ENCODE results near the gene ISG20L2.
"Not testable (repeated sequence)": the region's sequence is repeated elsewhere in the genome, so short reads cannot be mapped to it uniquely, and the experiment has no call there.

The ISG20L2 gene, protein sequence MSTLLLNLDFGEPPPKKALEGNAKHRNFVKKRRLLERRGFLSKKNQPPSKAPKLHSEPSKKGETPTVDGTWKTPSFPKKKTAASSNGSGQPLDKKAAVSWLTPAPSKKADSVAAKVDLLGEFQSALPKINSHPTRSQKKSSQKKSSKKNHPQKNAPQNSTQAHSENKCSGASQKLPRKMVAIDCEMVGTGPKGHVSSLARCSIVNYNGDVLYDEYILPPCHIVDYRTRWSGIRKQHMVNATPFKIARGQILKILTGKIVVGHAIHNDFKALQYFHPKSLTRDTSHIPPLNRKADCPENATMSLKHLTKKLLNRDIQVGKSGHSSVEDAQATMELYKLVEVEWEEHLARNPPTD

DNA sequence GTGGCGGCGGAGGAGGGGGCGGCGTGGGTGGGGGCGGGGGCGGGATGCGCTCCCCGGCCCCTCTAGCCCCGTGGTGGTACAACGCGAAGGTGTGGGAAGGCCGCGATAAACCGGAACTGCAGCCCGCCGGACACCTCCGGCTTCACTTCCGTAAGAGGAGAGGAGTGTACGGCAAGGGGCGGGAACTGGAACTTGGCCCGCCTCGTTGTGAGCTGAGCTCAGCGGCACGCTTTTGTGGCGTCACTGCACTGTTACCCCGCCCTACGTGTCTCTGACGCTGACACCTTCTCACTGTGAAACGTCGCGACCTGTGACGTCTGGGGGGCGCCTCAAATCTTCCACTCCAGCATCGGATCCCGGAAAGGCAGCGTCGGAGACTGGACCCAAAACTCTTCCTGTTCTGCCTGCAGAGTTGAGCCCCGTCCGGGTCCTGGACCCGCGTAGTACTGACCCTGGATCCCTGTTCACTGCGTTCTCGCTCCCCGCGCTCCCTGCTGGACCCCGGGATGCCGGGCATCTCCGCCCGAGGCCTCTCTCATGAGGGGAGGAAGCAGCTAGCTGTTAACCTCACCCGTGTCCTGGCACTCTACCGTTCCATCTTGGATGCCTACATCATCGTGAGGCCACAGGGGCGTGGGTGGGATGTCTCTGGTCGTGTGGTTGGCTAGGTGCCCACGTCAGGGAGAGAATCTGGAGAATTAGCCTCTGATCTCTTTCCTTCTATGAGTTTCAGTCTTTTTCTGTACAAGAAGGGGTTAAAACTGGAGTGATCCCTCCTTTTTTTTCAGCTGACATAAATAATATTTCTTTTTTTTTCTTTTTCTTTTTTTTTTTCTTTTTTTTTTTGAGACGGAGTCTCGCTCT is at the start of gene ISG20L2:
Gene ISG20L2, minus strand, starts transcription at position 168 of the 864 bp plus-strand sequence. CDS start 1,114 bp downstream, outside the sequence.
- H3K27ac Mint-ChIP-seq = no peak within 1 kb of the TSS
- H3K27me3 Mint-ChIP-seq = no peaks in the 10 kb centered on the region
- H3K4me1 Mint-ChIP-seq (ENCODE audit: low read depth) = peaks cover 30% of the 10 kb centered on the region
- H3K4me3 Mint-ChIP-seq = no peak within 1 kb of the TSS
- no peaks in the 10 kb centered on the region for H3K9me3 Mint-ChIP-seq
- H3K36me3 Mint-ChIP-seq (ENCODE audit: low read depth) = peaks cover 25% of the 10 kb centered on the region

DNA sequence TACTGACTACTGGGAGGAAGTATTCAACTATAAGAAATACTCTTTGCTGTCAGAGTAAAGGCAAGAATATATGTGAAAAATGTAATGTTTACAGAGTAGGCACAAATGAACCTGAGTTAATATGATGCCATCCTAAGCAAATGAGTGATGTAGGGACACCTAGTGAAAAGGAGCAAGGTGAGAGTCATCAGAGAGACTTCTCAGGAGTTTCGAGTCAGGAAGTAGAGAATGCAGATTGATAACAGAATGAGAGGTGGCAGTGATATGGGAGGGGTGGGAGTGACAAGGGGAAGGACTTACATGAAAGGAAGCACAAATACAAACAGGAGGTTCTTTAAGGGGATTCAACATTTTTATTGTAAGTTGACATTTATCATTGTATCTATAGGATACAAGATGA is 49.0 kb upstream of the ISG20L2 start:
- Mint-ChIP-seq H3K4me1 (ENCODE audit: low read depth) (peaks cover 55% of the 10 kb centered on the region), H3K4me3 (no peak overlapping the region), H3K27ac (peak overlapping the region; percentile 7), H3K36me3 (ENCODE audit: low read depth) (peaks cover 47% of the 10 kb centered on the region), H3K9me3 (no peaks in the 10 kb centered on the region), H3K27me3 (no peaks in the 10 kb centered on the region)

DNA sequence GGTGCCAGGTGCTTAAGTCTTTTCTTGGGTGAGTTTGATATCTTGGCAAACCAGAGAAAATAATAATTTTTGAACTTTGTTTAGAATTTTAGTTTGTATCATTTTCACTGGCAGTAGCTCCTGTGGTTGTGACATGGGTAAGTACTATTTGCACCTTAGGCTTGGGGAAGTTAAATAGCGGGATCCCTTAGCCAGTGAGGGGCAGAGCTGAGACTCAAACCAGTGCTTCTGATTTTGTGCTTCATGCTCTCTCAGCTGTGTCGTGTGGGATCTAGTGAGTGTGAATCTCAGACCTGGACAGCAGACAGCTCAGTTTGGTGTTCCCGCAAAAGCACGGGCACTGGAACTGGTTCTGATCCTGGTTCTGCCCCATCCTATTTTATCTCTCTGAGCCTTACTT is 48.4 kb upstream of the ISG20L2 start:
- Mint-ChIP-seq H3K27ac (no peak overlapping the region), H3K4me1 (ENCODE audit: low read depth) (peaks cover 61% of the 10 kb centered on the region), H3K9me3 (no peaks in the 10 kb centered on the region), H3K4me3 (no peak overlapping the region), H3K27me3 (no peaks in the 10 kb centered on the region), H3K36me3 (ENCODE audit: low read depth) (peaks cover 47% of the 10 kb centered on the region)

DNA sequence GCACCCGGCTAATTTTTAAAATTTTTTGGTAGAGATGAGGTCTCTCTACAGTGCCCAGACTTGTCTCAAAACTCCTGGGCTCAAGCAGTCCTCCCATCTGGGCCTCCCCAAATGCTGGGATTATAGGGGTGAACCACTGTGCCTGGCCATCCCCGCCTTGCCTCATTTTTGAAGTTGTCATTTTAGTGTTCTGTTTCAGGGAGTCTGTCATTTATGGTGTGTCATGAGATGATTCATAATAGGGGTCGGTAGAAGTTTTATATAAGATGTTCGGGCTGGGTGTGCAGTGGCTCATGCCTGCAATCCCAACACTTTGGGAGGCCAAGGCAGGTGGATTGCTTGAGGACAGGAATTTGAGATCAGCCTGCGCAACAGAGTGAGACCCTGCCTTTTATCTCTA is 47.2 kb upstream of the ISG20L2 start:
- no peaks in the 10 kb centered on the region for H3K9me3 Mint-ChIP-seq
- H3K27ac Mint-ChIP-seq = peak overlapping the region; percentile 43
- H3K36me3 Mint-ChIP-seq (ENCODE audit: low read depth) = peaks cover 43% of the 10 kb centered on the region
- H3K4me1 Mint-ChIP-seq (ENCODE audit: low read depth) = peaks cover 58% of the 10 kb centered on the region
- H3K27me3 Mint-ChIP-seq = no peaks in the 10 kb centered on the region
- no peak overlapping the region for H3K4me3 Mint-ChIP-seq

DNA sequence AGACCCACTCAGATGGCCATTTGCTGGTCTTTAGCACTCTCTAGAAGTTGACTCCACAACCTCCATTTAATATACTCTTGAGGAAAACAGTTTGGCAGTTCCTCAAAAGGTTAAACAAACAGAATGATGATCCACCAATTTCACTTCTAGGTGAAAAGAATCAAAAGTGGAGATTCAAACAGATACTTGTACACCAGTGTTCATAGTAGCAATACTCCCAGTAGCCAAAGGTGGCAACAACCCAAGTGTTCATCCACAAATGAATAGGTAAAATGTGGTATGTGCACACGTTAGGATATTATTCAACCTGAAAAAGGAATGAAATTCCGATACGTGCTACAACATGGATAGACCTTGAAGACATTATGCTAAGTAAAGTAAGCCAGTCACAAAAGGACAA is 45.0 kb upstream of the ISG20L2 start:
- H3K27me3 Mint-ChIP-seq = no peaks in the 10 kb centered on the region
- peaks cover 60% of the 10 kb centered on the region for H3K36me3 Mint-ChIP-seq (ENCODE audit: low read depth)
- H3K27ac Mint-ChIP-seq = peak overlapping the region; percentile 24
- no peak overlapping the region for H3K4me3 Mint-ChIP-seq
- H3K9me3 Mint-ChIP-seq = no peaks in the 10 kb centered on the region
- H3K4me1 Mint-ChIP-seq (ENCODE audit: low read depth) = peaks cover 79% of the 10 kb centered on the region

DNA sequence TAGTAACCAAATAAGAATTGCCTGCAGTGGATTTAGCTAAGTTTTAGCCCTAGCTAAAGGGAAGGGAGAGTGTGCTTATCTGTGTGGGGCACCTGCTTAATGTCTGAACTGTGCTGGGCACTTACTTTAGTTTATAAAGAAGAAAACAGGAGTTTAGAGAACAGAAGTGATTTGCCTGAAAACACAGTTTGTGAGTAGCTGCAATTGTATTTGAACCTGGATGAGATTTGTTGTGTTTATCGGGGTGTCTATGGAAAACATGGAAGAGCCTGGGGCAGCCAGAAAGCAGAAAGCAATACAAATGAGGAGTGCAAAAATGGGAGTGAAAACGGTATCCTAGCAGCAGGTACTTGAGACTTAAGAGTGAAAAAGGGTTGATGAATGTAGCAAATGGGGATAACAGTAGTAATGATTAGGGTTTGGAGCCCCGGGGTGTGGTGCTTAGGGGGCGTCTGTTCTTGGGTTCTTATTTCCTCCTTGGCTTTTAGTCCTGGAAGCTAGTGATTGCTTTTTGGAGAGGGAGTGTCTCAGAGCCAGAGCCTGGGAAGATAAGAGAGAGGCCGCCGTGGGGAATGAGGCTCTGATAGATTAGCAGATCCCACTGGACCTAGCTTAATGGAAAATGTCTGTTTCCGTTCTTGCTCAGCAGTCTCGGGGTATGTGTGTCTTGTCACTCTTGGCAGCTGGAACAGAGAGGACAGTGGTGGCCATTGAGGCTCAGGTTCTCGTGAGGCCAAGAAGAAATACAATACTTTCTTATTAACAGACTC is 44.3 kb upstream of the ISG20L2 start:
- no peak overlapping the region for H3K27ac Mint-ChIP-seq
- peaks cover 79% of the 10 kb centered on the region for H3K4me1 Mint-ChIP-seq (ENCODE audit: low read depth)
- H3K9me3 Mint-ChIP-seq = no peaks in the 10 kb centered on the region
- H3K27me3 Mint-ChIP-seq = no peaks in the 10 kb centered on the region
- H3K4me3 Mint-ChIP-seq = no peak overlapping the region
- H3K36me3 Mint-ChIP-seq (ENCODE audit: low read depth) = peaks cover 62% of the 10 kb centered on the region

DNA sequence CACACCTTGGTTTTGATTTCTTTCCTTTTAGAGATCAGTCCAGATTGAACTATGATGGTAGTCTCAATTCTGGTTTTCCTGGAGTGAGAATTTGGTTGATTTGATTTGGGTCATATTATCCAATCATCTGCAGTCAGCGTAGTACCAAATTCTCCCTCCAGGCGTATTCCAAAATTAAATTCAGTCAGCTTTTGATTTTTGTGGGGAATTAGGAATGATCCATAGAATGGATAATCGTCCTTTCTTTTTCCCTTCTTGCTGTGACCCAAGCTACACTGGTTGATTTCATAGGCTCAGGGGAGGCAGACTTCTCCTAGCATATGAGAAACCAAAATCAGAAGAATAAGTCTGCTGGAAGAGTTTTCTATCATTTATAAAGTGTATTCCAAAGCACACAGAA is 43.7 kb upstream of the ISG20L2 start:
- H3K4me3 Mint-ChIP-seq = no peak overlapping the region
- peaks cover 72% of the 10 kb centered on the region for H3K4me1 Mint-ChIP-seq (ENCODE audit: low read depth)
- peaks cover 62% of the 10 kb centered on the region for H3K36me3 Mint-ChIP-seq (ENCODE audit: low read depth)
- no peaks in the 10 kb centered on the region for H3K9me3 Mint-ChIP-seq
- no peaks in the 10 kb centered on the region for H3K27me3 Mint-ChIP-seq
- peak overlapping the region; percentile 26 for H3K27ac Mint-ChIP-seq

DNA sequence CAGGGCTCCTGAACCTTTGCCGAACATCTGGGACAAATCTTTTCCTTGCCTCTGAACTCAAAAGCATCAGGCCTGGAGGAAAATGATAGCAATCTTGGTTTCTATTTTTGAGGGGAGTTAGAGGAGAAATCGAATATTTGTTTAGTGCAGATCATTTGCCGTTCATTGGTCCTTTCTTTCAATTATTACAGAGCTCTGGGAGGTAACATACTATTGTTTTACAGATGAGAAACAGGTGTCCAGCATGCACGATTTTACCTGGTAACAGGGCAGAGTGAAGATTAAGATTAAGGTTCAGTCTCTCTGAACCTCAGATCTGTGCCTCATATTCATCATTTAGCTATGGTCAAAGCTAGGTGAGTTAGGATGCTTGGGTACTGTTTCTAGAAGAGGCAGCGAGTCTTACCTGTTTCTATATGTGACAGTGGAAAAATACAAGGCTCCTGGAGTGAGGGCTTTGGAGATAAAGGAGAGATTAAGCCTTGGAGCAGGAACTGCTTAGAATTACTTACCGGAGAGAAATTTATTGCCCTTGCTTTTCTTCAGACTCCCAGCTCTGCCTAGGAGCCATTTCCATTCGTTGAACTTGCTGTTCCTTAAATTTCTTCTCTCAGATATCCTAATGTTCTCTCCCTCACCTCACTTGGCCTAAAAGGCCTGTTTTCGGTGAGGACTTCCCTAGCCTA is 40.2 kb upstream of the ISG20L2 start:
- no peaks in the 10 kb centered on the region for H3K27me3 Mint-ChIP-seq
- peaks cover 49% of the 10 kb centered on the region for H3K36me3 Mint-ChIP-seq (ENCODE audit: low read depth)
- H3K4me1 Mint-ChIP-seq (ENCODE audit: low read depth) = peaks cover 58% of the 10 kb centered on the region
- no peaks in the 10 kb centered on the region for H3K9me3 Mint-ChIP-seq
- H3K27ac Mint-ChIP-seq = no peak overlapping the region
- H3K4me3 Mint-ChIP-seq = no peak overlapping the region

DNA sequence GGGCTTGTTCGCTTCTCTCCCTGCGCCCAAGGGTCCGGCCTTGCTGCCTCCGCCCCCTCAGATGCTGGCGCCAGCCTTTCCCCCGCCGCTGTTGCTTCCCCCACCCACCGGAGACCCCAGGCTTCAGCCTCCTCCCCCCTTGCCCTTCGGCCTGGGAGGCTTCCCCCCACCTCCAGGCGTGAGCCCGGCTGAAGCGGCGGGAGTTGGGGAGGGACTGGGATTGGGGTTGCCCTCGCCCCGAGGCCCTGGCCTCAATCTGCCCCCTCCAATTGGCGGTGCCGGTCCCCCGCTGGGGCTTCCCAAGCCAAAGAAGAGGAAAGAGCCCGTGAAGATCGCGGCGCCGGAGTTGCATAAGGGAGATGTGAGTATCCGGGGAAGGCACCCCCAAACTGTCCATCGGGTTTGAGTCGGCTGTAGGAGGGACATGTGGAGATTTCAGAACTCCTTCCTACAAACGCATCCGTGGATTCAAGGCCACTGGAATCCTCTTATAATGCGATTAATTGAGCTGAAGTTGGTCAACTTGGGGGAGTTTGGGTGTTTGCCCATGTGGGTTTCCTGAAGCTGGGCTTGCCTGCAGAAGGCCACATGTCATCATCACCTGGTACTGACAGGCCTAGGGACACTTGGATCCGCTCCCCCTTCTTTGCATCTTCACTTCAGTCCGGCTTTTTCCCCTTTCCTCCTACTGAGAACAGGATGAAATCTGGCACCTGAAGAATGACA is 39.5 kb upstream of the ISG20L2 start:
- peaks cover 42% of the 10 kb centered on the region for H3K36me3 Mint-ChIP-seq (ENCODE audit: low read depth)
- no peaks in the 10 kb centered on the region for H3K9me3 Mint-ChIP-seq
- peaks cover 51% of the 10 kb centered on the region for H3K4me1 Mint-ChIP-seq (ENCODE audit: low read depth)
- H3K4me3 Mint-ChIP-seq = no peak overlapping the region
- no peaks in the 10 kb centered on the region for H3K27me3 Mint-ChIP-seq
- no peak overlapping the region for H3K27ac Mint-ChIP-seq

DNA sequence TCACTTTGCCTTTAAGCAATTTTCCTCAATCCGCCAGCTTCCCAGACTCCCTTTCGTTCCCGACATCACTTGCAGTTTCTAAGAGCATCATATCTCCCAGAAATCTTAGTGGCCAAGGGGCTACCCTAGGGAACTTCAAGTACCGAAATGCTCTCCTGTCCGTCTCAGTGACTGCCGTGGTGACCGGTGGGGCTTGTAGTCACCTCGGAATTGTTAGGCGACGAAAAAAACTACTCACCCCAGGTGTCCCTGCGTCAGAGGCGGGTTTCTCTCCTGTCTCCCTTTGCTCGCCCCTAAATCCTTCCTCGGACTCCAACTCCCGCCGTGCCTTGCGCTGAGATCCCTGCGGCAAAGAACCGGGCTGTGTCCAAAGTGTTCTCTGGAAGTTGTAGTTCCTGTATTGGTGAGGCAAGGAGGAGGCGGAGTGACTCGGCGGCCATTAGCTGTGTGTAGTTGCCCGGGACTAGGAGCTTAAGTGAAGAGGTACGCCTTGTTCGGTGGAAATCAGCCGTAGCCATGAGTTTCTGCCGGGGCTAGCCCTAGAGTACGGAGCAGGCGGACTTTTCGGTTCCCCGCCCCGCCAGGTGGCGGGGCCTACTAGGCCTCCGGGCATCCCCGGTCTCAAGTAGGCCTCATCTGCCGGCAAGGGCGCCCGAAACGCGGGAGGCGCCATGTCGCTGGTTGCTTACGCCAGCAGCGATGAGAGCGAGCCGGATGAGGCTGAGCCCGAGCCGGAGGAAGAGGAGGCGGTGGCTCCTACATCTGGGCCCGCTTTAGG is 38.7 kb upstream of the ISG20L2 start, which contains the start of gene PRCC:
Gene PRCC, plus strand, starts transcription at position 435 of the 778 bp plus-strand sequence. Its CDS starts 237 bp downstream, at position 672.
- Mint-ChIP-seq H3K4me1 (ENCODE audit: low read depth) (peaks cover 44% of the 10 kb centered on the region), H3K4me3 (no peak within 1 kb of the TSS), H3K36me3 (ENCODE audit: low read depth) (peaks cover 35% of the 10 kb centered on the region), H3K9me3 (no peaks in the 10 kb centered on the region), H3K27me3 (no peaks in the 10 kb centered on the region), H3K27ac (no peak within 1 kb of the TSS)

DNA sequence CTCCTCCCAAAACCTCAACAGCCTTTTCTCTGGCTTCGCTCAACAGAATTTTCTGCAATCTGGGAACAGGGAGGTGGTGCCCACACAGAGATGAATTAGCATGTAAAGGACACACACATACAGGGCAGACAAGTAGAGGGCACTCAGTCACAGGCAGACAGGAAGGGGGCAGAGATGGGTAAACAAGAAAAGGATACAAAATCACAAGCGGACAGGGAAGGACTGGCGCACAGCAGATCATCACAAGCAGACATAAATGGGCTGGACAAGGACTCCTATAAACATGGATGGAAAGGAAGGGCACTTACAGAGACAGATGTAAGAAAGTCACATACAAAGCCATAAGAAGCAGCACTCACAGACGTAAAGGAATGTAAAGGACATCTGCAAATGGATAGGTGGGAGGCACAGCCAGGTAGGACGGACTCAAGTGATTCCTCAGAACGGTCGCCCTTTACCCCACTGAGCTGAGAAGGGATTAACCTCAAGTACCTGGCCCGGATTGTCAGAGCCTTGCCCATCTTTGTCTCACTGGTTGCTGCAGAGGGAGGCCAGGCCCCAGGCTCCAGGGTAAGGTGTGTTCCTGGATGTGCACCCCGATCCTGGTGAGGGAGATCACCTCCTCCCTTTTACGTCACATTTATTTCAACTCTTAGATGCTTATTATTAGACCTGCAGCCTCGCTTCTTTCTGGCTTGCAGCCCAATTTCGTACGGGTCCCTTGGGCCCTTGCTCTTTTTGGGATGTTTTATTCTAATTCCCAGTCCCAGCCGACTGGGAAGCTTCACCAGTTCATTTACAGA is 37.9 kb upstream of the ISG20L2 start:
- no peaks in the 10 kb centered on the region for H3K9me3 Mint-ChIP-seq
- peaks cover 30% of the 10 kb centered on the region for H3K36me3 Mint-ChIP-seq (ENCODE audit: low read depth)
- H3K27ac Mint-ChIP-seq = no peak overlapping the region
- no peak overlapping the region for H3K4me3 Mint-ChIP-seq
- H3K27me3 Mint-ChIP-seq = no peaks in the 10 kb centered on the region
- H3K4me1 Mint-ChIP-seq (ENCODE audit: low read depth) = peaks cover 39% of the 10 kb centered on the region

DNA sequence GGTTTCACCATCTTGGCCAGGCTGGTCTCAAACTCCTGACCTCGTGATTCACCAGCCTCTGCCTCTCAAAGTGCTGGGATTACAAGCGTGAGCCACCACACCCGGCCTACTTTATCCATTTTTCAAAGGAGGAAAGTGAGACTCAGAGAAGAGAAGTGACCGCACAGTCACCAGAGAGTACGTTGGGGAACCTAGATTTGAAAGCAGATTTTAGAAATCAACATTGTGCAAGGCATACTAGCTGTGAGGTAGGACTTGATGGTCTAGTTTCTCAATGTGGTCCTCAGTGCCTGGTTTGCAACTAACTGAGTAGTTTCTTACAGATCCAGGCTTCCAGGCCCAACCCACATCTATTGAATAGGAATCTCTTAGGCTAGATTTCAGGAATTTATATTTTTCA is 37.1 kb upstream of the ISG20L2 start:
- H3K4me1 Mint-ChIP-seq (ENCODE audit: low read depth) = peaks cover 31% of the 10 kb centered on the region
- H3K4me3 Mint-ChIP-seq = no peak overlapping the region
- H3K27me3 Mint-ChIP-seq = no peaks in the 10 kb centered on the region
- H3K27ac Mint-ChIP-seq = no peak overlapping the region
- no peaks in the 10 kb centered on the region for H3K9me3 Mint-ChIP-seq
- peaks cover 22% of the 10 kb centered on the region for H3K36me3 Mint-ChIP-seq (ENCODE audit: low read depth)

DNA sequence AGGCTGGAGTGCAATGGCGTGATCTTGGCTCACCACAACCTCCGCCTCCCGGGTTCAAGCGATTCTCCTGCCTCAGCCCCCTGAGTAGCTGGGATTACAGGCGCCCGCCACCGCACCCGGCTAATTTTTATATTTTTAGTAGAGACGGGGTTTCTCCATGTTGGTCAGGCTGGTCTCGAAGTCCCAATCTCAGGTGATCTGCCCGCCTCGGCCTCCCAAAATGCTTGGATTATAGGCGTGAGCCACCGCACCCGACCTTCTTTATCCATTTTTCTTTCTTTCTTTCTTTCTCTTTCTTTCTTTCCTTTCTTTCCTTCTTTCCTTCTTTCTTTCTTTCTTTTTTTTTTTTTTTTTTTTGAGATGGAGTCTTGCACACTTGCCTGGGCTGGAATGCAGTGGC is 36.6 kb upstream of the ISG20L2 start:
- Mint-ChIP-seq H3K36me3 (ENCODE audit: low read depth) (peaks cover 19% of the 10 kb centered on the region), H3K4me1 (ENCODE audit: low read depth) (peaks cover 25% of the 10 kb centered on the region)
- not testable (repeated sequence) for H3K27me3 Mint-ChIP-seq, H3K27ac Mint-ChIP-seq, H3K9me3 Mint-ChIP-seq, H3K4me3 Mint-ChIP-seq
